Esophagus squamous epithelium (tissue), 4 donors: ENCODE data around the gene PALD1.

Source experiments
- POLR2A ChIP-seq, 4 donors: fragments of 450-650 bp; IDR thresholded peaks; one replicate each; pipeline ENCODE4 v1.6.1; 2017; ENCODE audit warnings: antibody characterized with exemption in 4 of 4, mild to moderate bottlenecking in 4 of 4, moderate library complexity in 3 of 4
- TF ChIP-seq, protein P1 (sequence below), 6 experiments: fragments of 450-650 bp in 4 of 6; fragments of 200-600 bp in 2 of 6; sonication (generic) in 2 of 6; IDR thresholded peaks; one replicate each; pipeline ENCODE4 v1.5.1; 2016 to 2019; ENCODE audit warnings: antibody characterized with exemption in 6 of 6, mild to moderate bottlenecking in 4 of 6, moderate library complexity in 4 of 6

- TF ChIP-seq, protein P1, sequence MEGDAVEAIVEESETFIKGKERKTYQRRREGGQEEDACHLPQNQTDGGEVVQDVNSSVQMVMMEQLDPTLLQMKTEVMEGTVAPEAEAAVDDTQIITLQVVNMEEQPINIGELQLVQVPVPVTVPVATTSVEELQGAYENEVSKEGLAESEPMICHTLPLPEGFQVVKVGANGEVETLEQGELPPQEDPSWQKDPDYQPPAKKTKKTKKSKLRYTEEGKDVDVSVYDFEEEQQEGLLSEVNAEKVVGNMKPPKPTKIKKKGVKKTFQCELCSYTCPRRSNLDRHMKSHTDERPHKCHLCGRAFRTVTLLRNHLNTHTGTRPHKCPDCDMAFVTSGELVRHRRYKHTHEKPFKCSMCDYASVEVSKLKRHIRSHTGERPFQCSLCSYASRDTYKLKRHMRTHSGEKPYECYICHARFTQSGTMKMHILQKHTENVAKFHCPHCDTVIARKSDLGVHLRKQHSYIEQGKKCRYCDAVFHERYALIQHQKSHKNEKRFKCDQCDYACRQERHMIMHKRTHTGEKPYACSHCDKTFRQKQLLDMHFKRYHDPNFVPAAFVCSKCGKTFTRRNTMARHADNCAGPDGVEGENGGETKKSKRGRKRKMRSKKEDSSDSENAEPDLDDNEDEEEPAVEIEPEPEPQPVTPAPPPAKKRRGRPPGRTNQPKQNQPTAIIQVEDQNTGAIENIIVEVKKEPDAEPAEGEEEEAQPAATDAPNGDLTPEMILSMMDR (IDR thresholded peaks at IDR 0.05), result no peak
- TF ChIP-seq POLR2A (IDR thresholded peaks at IDR 0.05), result no peak
Observed at GRCh38 chr10:70539471-70539870, 60.9 kb downstream of the PALD1 start.
